NT2/D1 (cell line): ENCODE data around the gene OR8D2.

ENCODE experiments used
- DNase-seq: peaks from one replicate; pipeline ENCODE4 v3.0.0-alpha.2; 2011; ENCODE audit warnings: low read depth, low spot score
- H3K27me3 ChIP-seq: 2 replicates; pipeline ENCODE4 v1.6.0; 2011; ENCODE audit warnings: mild to moderate bottlenecking; ENCODE audit not compliant: insufficient read length, insufficient read depth
- H3K36me3 ChIP-seq: 2 replicates; pipeline ENCODE4 v1.6.1; 2011; ENCODE audit warnings: mild to moderate bottlenecking, low read length, mixed read lengths; ENCODE audit not compliant: insufficient read depth, insufficient read length
- H3K4me1 ChIP-seq: 2 replicates; pipeline ENCODE4 v1.5.1; 2011; ENCODE audit not compliant: insufficient read depth, insufficient read length
- H3K4me3 ChIP-seq: 2 replicates; pipeline ENCODE4 v1.5.1; 2011; ENCODE audit warnings: low read depth; ENCODE audit not compliant: insufficient read length
- H3K9ac ChIP-seq: 2 replicates; pipeline ENCODE4 v1.6.0; 2011; ENCODE audit warnings: low read depth; ENCODE audit not compliant: insufficient read length
- H3K9me3 ChIP-seq: 2 replicates; pipeline ENCODE4 v1.5.1; 2011; ENCODE audit warnings: mild to moderate bottlenecking, low read length; ENCODE audit not compliant: insufficient read depth
- SUZ12 ChIP-seq: IDR thresholded peaks from 2 replicates; pipeline ENCODE4 v1.6.1; 2011; ENCODE audit not compliant: insufficient read length, insufficient read depth; ENCODE audit errors: extremely low read depth
- YY1 ChIP-seq: IDR thresholded peaks from 2 replicates; pipeline ENCODE4 v1.6.1; 2011; ENCODE audit not compliant: insufficient read length, insufficient read depth
- ZNF274 ChIP-seq: IDR thresholded peaks from 2 replicates; pipeline ENCODE4 v1.6.1; 2011; ENCODE audit warnings: mild to moderate bottlenecking, low read depth, low read length

The OR8D2 gene

DNA sequence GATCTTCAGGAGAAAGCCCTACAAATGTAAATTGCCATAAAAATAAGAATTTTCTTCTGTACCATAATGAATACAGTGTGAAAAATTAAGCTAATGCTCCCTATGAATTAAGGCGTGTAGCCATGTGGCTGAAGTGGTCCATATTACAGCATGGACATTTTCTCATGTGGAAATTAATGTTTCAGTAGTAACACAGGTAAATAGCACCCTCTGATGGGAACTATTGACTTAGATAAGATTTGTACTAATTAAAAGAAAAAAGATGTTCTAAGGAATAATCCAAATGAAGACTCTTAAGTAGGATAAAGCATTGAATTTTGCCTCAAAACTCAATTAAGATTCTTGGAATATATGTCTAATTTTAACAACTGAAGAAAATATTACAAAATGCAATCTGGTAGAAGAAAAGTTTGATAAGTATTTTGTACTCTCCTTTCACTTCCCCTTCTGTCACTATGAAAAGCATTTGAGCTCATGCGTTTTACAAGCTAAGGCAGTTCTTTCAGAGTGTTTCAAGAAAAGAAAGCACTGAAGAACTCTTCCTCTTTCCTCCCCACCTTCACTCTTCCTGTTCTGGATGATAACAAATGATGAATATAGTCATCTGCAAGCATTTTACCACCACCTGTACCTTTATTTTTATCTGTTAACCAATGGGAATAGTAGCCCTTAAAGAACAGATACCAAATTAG, 9.9 kb upstream of the OR8D2 start:
- no peak overlapping the region for H3K4me3 ChIP-seq
- TF ChIP-seq ZNF274: no peak
- no peak for TF ChIP-seq YY1
- no peak for TF ChIP-seq SUZ12
- peaks cover 24% of the 10 kb centered on the region for H3K9me3 ChIP-seq
- no peaks in the 10 kb centered on the region for H3K4me1 ChIP-seq
- no peaks in the 10 kb centered on the region for H3K27me3 ChIP-seq
- no peak overlapping the region for H3K9ac ChIP-seq
- no peaks in the 10 kb centered on the region for H3K36me3 ChIP-seq
- no peak for DNase-seq

DNA sequence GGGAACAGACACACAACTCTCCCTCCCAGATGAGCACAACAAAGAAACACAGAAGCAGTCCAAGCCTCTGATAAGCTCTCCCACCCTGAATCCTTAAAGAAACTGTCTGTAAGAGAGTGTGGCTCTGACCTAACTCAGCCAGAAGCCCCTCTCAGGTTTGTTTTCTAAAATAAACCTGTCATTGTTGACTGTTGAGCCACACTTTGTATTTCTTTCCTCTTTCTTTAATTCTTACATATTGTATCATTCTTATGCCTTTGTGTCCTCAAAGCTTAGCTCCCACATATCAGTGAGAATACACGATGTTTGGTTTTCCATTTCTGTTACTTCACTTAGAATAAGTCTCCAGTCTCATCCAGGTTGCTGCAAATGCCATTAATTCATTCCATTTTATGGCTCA, 7.8 kb upstream of the OR8D2 start:
- Histone ChIP-seq H3K27me3 (no peaks in the 10 kb centered on the region), H3K9ac (no peak overlapping the region), H3K4me1 (no peaks in the 10 kb centered on the region), H3K36me3 (no peaks in the 10 kb centered on the region), H3K4me3 (no peak overlapping the region), H3K9me3 (peaks cover 24% of the 10 kb centered on the region)
- no peak for DNase-seq
- TF ChIP-seq YY1: no peak
- no peak for TF ChIP-seq ZNF274
- no peak for TF ChIP-seq SUZ12

DNA sequence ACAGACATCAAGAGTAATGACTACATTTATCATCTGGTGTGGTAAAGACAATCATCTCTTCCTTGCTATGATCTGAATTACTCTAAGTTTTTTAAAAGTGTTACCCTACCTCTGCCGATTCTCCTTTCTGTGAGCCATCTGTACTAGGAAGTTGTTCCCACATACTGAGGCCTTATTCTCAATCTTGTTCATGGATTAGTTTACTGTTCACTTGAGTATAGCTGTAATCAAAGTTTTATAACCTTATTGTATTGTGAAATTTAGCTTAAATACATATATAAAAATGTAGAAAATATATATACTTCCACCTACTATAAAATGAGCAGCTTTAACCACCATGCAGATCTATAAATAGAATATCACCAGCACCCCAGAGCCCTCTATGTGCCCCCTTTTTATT, 2.4 kb upstream of the OR8D2 start:
- TF ChIP-seq YY1 (no peak), SUZ12 (no peak), ZNF274 (no peak)
- Histone ChIP-seq H3K9me3 (peaks cover 3% of the 10 kb centered on the region), H3K4me1 (no peaks in the 10 kb centered on the region), H3K27me3 (no peaks in the 10 kb centered on the region), H3K36me3 (no peaks in the 10 kb centered on the region), H3K4me3 (no peak overlapping the region), H3K9ac (no peak overlapping the region)
- no peak for DNase-seq

DNA sequence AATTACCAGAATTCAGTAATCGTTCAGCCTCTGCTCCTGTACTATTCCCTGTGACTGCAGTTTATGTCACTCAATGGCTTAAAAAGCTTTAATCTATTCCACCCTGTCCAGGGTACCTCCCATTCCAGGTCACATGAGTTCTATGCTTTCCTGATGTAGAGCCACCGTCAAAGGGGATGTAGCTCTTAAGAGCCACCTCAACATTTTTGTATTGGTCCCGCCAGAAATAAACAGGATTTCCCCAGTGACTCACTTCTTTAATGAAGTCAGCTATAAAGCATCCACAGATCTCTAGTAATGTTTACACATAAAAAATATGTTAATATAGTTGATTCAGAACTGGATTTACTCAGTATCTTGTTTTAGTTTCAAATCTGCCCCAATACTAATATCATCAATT, 4.9 kb downstream of the OR8D2 start:
- Histone ChIP-seq H3K9ac (no peak overlapping the region), H3K36me3 (no peaks in the 10 kb centered on the region), H3K4me1 (no peaks in the 10 kb centered on the region), H3K9me3 (no peaks in the 10 kb centered on the region), H3K27me3 (no peaks in the 10 kb centered on the region), H3K4me3 (no peak overlapping the region)
- DNase-seq: no peak
- TF ChIP-seq SUZ12: no peak
- TF ChIP-seq YY1: no peak
- no peak for TF ChIP-seq ZNF274

DNA sequence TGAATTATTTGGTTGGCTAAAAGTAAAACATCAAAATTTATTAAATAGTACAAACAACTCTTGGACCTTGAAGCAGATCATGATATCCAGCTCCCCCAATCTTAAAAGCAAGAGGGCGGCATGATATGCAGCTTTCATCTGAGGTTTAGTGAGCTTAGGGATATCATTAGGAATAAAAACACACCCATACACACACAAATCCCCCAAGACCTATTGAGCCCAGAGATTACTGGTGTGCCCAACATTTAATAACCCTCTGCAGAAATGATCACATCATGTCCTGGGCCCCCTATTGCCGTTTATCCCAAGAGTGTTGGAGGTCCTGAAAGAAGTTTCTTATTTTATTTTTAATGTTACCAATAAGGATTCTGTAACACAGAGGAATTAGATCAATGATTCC, 6.1 kb downstream of the OR8D2 start, which contains the start of gene OR8D1:
Gene OR8D1 (minus strand): TSS at position 101 of the 400 bp plus-strand sequence. CDS start 3,183 bp downstream, outside the sequence.
- no peak for DNase-seq
- no peak within 1 kb of the TSS for H3K4me3 ChIP-seq
- no peak within 1 kb of the TSS for H3K9ac ChIP-seq
- no peaks in the 10 kb centered on the region for H3K27me3 ChIP-seq
- no peaks in the 10 kb centered on the region for H3K4me1 ChIP-seq
- TF ChIP-seq YY1 (no peak), SUZ12 (no peak), ZNF274 (no peak)
- H3K9me3 ChIP-seq: no peaks in the 10 kb centered on the region
- H3K36me3 ChIP-seq: no peaks in the 10 kb centered on the region

DNA sequence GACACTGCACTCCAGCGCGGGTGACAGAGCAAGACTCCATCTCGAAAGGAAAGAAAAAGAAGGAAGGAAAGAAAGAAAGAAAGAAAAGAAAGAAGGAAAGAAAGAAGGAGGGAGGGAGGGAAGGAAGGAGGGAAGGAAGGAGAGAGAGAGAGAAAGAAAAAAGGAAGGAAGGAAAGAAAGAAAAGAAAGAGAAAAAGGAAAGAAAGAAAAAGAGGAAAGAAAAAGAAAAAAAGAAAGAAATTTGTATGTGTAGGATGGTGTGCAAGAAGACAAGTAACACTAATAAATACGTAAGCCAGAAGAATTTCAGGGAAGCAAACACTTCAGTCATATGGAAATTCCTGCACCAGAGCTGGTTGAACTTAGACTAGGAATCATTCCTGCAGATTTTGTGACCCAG, 6.9 kb downstream of the OR8D2 start:
- no peak for DNase-seq
- H3K36me3 ChIP-seq: no peaks in the 10 kb centered on the region
- H3K27me3 ChIP-seq: no peaks in the 10 kb centered on the region
- no peak overlapping the region for H3K4me3 ChIP-seq
- no peak overlapping the region for H3K9ac ChIP-seq
- no peaks in the 10 kb centered on the region for H3K4me1 ChIP-seq
- H3K9me3 ChIP-seq: no peaks in the 10 kb centered on the region
- TF ChIP-seq ZNF274: no peak
- TF ChIP-seq SUZ12: no peak
- no peak for TF ChIP-seq YY1

DNA sequence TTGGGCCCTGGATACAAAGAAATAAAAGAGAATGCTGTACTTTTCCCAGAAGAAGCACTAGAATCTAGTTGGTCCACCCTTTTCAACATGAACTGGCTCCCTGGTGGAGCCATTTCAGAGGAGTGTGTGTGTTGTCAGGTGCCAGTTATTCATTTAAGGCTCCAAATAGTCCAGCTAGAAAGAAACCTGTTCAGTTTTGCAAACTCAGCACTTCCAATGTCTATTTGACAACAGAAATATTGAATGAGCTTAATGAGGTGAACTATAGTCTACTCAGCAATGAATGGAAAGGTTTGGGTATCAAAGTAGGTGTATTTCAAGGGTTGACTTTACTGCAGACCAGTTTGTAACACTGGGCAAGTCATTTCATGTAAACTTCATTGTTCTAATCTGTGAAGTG, 8.3 kb downstream of the OR8D2 start:
- Histone ChIP-seq H3K4me3 (no peak overlapping the region), H3K9me3 (no peaks in the 10 kb centered on the region), H3K27me3 (no peaks in the 10 kb centered on the region), H3K36me3 (no peaks in the 10 kb centered on the region), H3K9ac (no peak overlapping the region), H3K4me1 (no peaks in the 10 kb centered on the region)
- no peak for TF ChIP-seq ZNF274
- TF ChIP-seq YY1: no peak
- no peak for TF ChIP-seq SUZ12
- DNase-seq: no peak

DNA sequence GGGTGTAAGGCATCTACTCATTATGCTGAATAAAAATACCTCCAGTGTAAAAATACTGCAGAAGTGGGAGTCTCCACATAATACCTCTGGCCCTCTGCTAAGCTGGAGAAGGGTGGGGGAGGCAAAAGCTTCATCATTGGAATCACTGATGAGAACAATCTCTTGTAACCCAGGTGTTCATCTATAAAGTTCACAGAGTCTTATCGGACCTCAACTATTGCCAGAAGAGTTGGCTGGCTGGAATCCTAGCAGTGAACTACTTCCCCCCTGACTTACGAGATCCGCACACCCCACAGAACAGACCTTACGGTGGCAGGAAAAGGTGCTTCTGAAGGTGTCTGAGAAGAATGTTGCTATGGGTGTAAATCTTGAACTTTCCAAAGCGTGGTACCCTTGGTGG, 8.7 kb downstream of the OR8D2 start:
- Histone ChIP-seq H3K4me3 (no peak overlapping the region), H3K36me3 (no peaks in the 10 kb centered on the region), H3K27me3 (no peaks in the 10 kb centered on the region), H3K9me3 (no peaks in the 10 kb centered on the region), H3K9ac (no peak overlapping the region), H3K4me1 (no peaks in the 10 kb centered on the region)
- TF ChIP-seq SUZ12: no peak
- no peak for TF ChIP-seq ZNF274
- no peak for TF ChIP-seq YY1
- DNase-seq: no peak
